Globus pallidus (tissue), 1 donor: Measurements from ENCODE around the gene NRGN.

ENCODE experiments used
- DNase-seq: peaks from one replicate; pipeline ENCODE4 v3.0.0-alpha.2; 2015; ENCODE audit warnings: low spot score

The NRGN gene

GRCh38 chr11:124740277-124740882 lies 638 bp downstream of the NRGN start:
- no peak for DNase-seq

- DNase-seq, result no peak
Measured at GRCh38 chr11:124742555-124742954, 2.8 kb downstream of the NRGN start.

GRCh38 chr11:124743050-124743449 lies 3.3 kb downstream of the NRGN start:
- no peak for DNase-seq

- no peak for DNase-seq
Measured at GRCh38 chr11:124745270-124745834, 5.6 kb downstream of the NRGN start.

- no peak for DNase-seq
Measured at GRCh38 chr11:124745835-124746620, 6.3 kb downstream of the NRGN start.

GRCh38 chr11:124746621-124747243 lies 7.0 kb downstream of the NRGN start:
- no peak for DNase-seq

GRCh38 chr11:124747406-124748099 lies 7.8 kb downstream of the NRGN start:
- DNase-seq, result no peak

- no peak for DNase-seq
Measured at GRCh38 chr11:124748100-124748418, 8.3 kb downstream of the NRGN start.

GRCh38 chr11:124748481-124749343 lies 9.0 kb downstream of the NRGN start:
- DNase-seq, result no peak

- DNase-seq, result no peak
Measured at GRCh38 chr11:124749912-124750311, 10.2 kb downstream of the NRGN start.

GRCh38 chr11:124751391-124751740 lies 11.6 kb downstream of the NRGN start:
- DNase-seq, result no peak

- DNase-seq, result no peak
Measured at GRCh38 chr11:124751741-124752470, 12.2 kb downstream of the NRGN start, which contains the start of gene VSIG2. TSS of gene VSIG2 (minus strand) at chr11:124752255. CDS start at chr11:124752137, 118 bp downstream.

GRCh38 chr11:124752471-124753102 lies 12.8 kb downstream of the NRGN start:
- DNase-seq, result no peak

- no peak for DNase-seq
Measured at GRCh38 chr11:124753205-124753604, 13.5 kb downstream of the NRGN start.

GRCh38 chr11:124753624-124754023 lies 13.9 kb downstream of the NRGN start:
- no peak for DNase-seq

GRCh38 chr11:124754309-124754708 lies 14.6 kb downstream of the NRGN start:
- DNase-seq, result no peak

- DNase-seq, result no peak
Measured at GRCh38 chr11:124754710-124755109, 15.0 kb downstream of the NRGN start.

- DNase-seq, result no peak
Measured at GRCh38 chr11:124756033-124756752, 16.5 kb downstream of the NRGN start.

- no peak for DNase-seq
Measured at GRCh38 chr11:124756753-124757227, 17.0 kb downstream of the NRGN start.
